HG02852 (cell line): ENCODE data around the gene PLGRKT.
A peak's percentile ranks its signal among the peaks of the same experiment; 100 is the strongest.
"Not testable (repeated sequence)": the region's sequence is repeated elsewhere in the genome, so short reads cannot be mapped to it uniquely, and the experiment has no call there.

Source experiments
- ATAC-seq: cut with Tn5 transposase; IDR thresholded peaks from one replicate; pipeline ENCODE4 v1.9.1; 2021; ENCODE audit warnings: mild to moderate bottlenecking, moderate library complexity; ENCODE audit not compliant: unreplicated experiment

PLGRKT gene

GRCh38 chr9:5388026-5388819, 49.5 kb downstream of the PLGRKT start:
- ATAC-seq = no peak

DNA sequence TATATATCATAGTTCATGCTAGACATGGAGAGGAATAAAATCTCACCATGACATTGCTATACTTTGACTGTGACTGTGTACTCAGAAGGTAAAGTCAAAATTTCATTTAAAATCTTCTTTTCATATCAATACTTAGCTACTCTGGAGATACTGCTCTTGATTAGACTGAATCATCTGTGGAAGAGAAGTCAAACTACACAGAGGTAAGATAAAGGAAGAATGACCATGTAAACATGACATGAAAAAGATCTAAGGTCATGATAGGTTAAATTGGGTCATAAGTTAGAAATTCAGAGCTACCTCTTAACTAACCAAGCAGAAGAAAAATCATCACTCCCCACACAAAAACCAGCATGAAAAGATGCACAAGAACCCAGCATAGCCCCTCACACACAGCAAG, 53.3 kb downstream of the PLGRKT start:
- ATAC-seq = no peak

GRCh38 chr9:5382479-5382878, 55.2 kb downstream of the PLGRKT start:
- ATAC-seq = no peak

GRCh38 chr9:5375790-5376477, 61.8 kb downstream of the PLGRKT start:
- ATAC-seq = no peak

DNA sequence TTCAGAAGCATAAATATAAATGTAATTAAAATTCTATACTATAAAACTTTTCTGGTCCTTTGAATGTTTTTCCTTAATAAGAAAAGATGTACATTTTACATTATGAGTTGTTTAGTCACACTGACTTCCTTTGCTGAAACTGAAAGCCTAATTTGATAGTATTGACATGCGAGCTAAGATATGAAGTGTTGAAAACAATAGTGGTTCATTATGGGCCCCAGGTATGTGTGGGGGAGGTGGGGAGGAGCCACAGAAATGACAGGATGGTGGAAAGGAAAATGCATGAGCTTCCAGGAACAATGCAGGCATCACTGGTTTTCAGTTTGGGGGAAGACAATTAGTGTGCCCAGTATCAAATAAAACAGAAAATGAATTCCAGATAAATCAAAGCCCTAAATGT, 62.6 kb downstream of the PLGRKT start:
- no peak for ATAC-seq

GRCh38 chr9:5364294-5365024, 73.3 kb downstream of the PLGRKT start:
- peak; percentile 97 for ATAC-seq

GRCh38 chr9:5361326-5362010, 76.3 kb downstream of the PLGRKT start:
- no peak for ATAC-seq

GRCh38 chr9:5360341-5360740, 77.4 kb downstream of the PLGRKT start:
- ATAC-seq = no peak

- no peak for ATAC-seq
Measured at GRCh38 chr9:5357431-5358105, 80.2 kb downstream of the PLGRKT start.

- no peak for ATAC-seq
Measured at GRCh38 chr9:5355817-5356216, 81.9 kb downstream of the PLGRKT start.

GRCh38 chr9:5355226-5355625, 82.5 kb downstream of the PLGRKT start:
- ATAC-seq = no peak

GRCh38 chr9:5354184-5354583, 83.5 kb downstream of the PLGRKT start:
- no peak for ATAC-seq

- ATAC-seq = no peak
Measured at GRCh38 chr9:5352637-5353248, 85.0 kb downstream of the PLGRKT start.

- peak; percentile 99 for ATAC-seq
Measured at GRCh38 chr9:5338992-5339981, 98.4 kb downstream of the PLGRKT start, which contains the start of gene RLN1. TSS of gene RLN1 (minus strand) at chr9:5339876. CDS start at chr9:5339746, 130 bp downstream.

DNA sequence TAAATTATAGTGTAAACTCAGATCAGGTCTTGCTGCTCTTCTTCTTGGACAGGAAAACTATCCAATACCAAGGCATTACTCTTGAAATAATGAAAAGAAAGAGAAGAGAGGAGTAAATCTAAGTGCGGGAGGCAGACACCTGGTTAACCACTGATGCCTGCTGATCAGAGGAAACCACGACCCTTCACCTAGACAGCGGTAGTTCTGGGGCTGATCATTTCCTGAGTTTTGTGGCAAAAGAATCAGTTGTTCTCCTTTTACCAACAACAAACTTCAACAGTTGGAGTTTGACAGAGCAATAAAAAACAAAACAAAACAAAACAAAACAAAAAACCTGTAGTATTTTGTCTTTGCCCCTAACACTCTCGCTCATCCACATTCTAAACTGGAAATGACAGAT, 101.0 kb downstream of the PLGRKT start:
- ATAC-seq = no peak

GRCh38 chr9:5331276-5331675, 106.4 kb downstream of the PLGRKT start:
- ATAC-seq = not testable (repeated sequence)

DNA sequence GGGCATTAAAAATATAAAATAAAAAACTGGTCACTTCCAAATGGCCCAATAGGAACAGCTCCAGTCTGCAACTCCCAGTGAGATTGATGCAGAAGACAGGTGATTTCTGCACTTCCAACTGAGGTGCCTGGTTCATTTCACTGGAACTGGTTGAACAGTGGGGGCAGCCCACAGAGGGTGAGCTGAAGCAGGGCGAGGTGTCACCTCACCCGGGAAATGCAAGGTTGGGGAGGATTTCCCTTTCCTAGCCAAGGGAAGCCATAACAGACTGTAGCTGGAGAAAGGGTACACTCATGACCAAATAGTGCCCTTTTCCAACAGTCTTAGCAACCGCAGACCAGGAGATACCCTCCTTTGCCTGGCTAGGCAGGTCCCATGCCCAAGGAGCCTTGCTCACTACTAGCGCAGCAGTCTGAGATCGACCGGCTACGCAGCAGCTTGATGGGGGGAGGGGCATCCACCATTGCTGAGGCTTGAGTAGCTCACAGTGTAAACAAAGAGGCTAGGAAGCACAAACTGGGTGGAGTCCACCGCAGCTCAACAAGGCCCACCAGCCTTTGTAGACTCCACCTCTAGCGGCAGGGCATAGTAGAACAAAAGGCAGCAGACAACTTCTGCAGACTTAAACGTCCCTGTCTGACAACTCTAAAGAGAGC, 110.7 kb downstream of the PLGRKT start:
- no peak for ATAC-seq

GRCh38 chr9:5326187-5326586, 111.5 kb downstream of the PLGRKT start:
- no peak for ATAC-seq
